ENCODE measurements around the gene TMEM178B. TPM values are rescaled to one million over a fixed set of nuclear protein-coding genes. Genes with fewer than 3 reads are reported as not detected.
"Not testable (repeated sequence)": the region's sequence is repeated elsewhere in the genome, so short reads cannot be mapped to it uniquely, and the experiment has no call there.

TMEM178B gene
- total RNA-seq = 1 to 10 TPM in 2 of 4 donors, under 1 TPM in 2; 0.42 to 2.5 (median 0.92) TPM

DNA sequence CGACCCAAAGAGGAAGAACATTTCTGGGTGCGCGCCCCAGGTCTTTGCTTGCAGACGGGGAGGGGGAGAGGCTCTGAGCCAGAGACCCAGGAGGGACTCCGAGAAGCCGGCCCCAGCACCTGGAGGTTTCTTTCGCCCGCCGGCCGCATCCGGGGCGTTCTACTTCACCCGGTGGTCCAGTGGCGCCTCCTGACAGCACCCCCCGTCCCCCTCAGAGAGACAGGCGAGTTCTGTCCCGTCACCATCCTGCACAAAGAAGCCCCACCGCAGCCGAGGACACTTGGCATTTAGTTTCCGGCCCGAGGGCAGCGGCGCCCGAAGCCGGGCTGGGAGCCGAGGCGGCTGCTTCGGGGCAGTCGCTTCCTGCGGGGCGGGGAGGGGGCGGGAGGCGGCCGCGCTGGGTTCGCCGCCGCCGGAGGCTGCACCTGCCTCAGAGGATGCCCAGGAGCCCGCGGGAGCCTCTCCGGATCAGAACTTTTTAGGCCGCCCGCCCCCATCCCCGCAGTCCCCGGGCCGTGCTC, at the start of gene TMEM178B:
TSS of gene TMEM178B (plus strand) at position 424 of the 521 bp plus-strand sequence.
- Histone ChIP-seq H3K27ac (replicated peaks in 1 of 4) (peak within 1 kb of the TSS in 3 of 4 donors; percentile 51 to 78 (median 53)), H3K9me3 (no peaks in the 10 kb centered on the region), H3K27me3 (peaks cover 0 to 65% (median 16%) of the 10 kb centered on the region in 4 donors), H3K4me1 (peaks cover 21 to 46% (median 43%) of the 10 kb centered on the region in 4 donors), H3K4me3 (peak within 1 kb of the TSS; percentile 59 to 68 (median 62)), H3K36me3 (no peaks in the 10 kb centered on the region)
- intact Hi-C loops (cut with DNase I) = loop anchor here (10.0 kb wide), 1 partner anchor 461 kb away; no protein-coding TSS in a partner anchor
- TF ChIP-seq POLR2AphosphoS5 (IDR thresholded peaks at IDR 0.05) (no peak), EP300 (IDR thresholded peaks at IDR 0.05) (no peak), POLR2A (IDR thresholded peaks at IDR 0.05; ENCODE audit: low read depth) (no peak)
- TF ChIP-seq, protein P1, sequence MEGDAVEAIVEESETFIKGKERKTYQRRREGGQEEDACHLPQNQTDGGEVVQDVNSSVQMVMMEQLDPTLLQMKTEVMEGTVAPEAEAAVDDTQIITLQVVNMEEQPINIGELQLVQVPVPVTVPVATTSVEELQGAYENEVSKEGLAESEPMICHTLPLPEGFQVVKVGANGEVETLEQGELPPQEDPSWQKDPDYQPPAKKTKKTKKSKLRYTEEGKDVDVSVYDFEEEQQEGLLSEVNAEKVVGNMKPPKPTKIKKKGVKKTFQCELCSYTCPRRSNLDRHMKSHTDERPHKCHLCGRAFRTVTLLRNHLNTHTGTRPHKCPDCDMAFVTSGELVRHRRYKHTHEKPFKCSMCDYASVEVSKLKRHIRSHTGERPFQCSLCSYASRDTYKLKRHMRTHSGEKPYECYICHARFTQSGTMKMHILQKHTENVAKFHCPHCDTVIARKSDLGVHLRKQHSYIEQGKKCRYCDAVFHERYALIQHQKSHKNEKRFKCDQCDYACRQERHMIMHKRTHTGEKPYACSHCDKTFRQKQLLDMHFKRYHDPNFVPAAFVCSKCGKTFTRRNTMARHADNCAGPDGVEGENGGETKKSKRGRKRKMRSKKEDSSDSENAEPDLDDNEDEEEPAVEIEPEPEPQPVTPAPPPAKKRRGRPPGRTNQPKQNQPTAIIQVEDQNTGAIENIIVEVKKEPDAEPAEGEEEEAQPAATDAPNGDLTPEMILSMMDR (IDR thresholded peaks at IDR 0.05) = no peak
- WGBS = no CpG with 5 or more reads among the region's 47 CpGs
- DNase-seq (ENCODE audit: extremely low spot score) = no peak

GRCh38 chr7:141024668-141025067, 49.2 kb upstream of the TMEM178B start:
- intact Hi-C loops (cut with DNase I) = no loop called here
- 96% methylated on average over 1 of the region's 1 CpG for WGBS
- DNase-seq (ENCODE audit: extremely low spot score) = no peak

GRCh38 chr7:141027043-141027442, 46.8 kb upstream of the TMEM178B start:
- WGBS = 73% methylated on average over 3 of the region's 3 CpGs
- DNase-seq (ENCODE audit: extremely low spot score) = no peak
- H3K4me3 ChIP-seq = no peak overlapping the region
- H3K4me1 ChIP-seq = no peaks in the 10 kb centered on the region
- H3K9me3 ChIP-seq = peaks cover 0 to 22% (median 8%) of the 10 kb centered on the region in 4 donors
- no peaks in the 10 kb centered on the region for H3K36me3 ChIP-seq
- no peak overlapping the region for H3K27ac ChIP-seq (replicated peaks in 1 of 4)
- TF ChIP-seq EP300 (IDR thresholded peaks at IDR 0.05) = no peak
- TF ChIP-seq, protein P1 (IDR thresholded peaks at IDR 0.05) = no peak
- H3K27me3 ChIP-seq = no peaks in the 10 kb centered on the region
- intact Hi-C loops (cut with DNase I) = no loop called here

More at GRCh38 chr7:141024668-141025067, 49.2 kb upstream of the TMEM178B start:
- H3K27me3 ChIP-seq = no peaks in the 10 kb centered on the region
- TF ChIP-seq POLR2AphosphoS5 (IDR thresholded peaks at IDR 0.05) = no peak
- TF ChIP-seq, protein P1 (IDR thresholded peaks at IDR 0.05) = no peak
- no peak for TF ChIP-seq POLR2A (IDR thresholded peaks at IDR 0.05; ENCODE audit: low read depth)
- no peak for TF ChIP-seq EP300 (IDR thresholded peaks at IDR 0.05)
- H3K36me3 ChIP-seq = no peaks in the 10 kb centered on the region
- H3K4me3 ChIP-seq = no peak overlapping the region
- peaks cover 0 to 22% (median 8%) of the 10 kb centered on the region in 4 donors for H3K9me3 ChIP-seq
- H3K4me1 ChIP-seq = no peaks in the 10 kb centered on the region
- H3K27ac ChIP-seq (replicated peaks in 1 of 4) = no peak overlapping the region

- Histone ChIP-seq H3K9me3 (peaks cover 0 to 21% (median 8%) of the 10 kb centered on the region in 4 donors), H3K36me3 (no peaks in the 10 kb centered on the region), H3K27me3 (no peaks in the 10 kb centered on the region), H3K27ac (replicated peaks in 1 of 4) (no peak overlapping the region), H3K4me3 (no peak overlapping the region), H3K4me1 (no peaks in the 10 kb centered on the region)
- no peak for DNase-seq (ENCODE audit: extremely low spot score)
- intact Hi-C loops (cut with DNase I) = no loop called here
- WGBS = 82% methylated on average over 3 of the region's 3 CpGs
- TF ChIP-seq, protein P1 (IDR thresholded peaks at IDR 0.05) = no peak
- TF ChIP-seq POLR2AphosphoS5 (IDR thresholded peaks at IDR 0.05) (no peak), POLR2A (IDR thresholded peaks at IDR 0.05; ENCODE audit: low read depth) (no peak), EP300 (IDR thresholded peaks at IDR 0.05) (no peak)
These were observed 45.1 kb upstream of the TMEM178B start for GRCh38 chr7:141028767-141029166.

- intact Hi-C loops (cut with DNase I); H3K4me3 ChIP-seq; DNase-seq (ENCODE audit: extremely low spot score); H3K27me3 ChIP-seq; H3K9me3 ChIP-seq; H3K36me3 ChIP-seq; H3K4me1 ChIP-seq; H3K27ac ChIP-seq (replicated peaks in 1 of 4): not testable (repeated sequence)
- WGBS = 80% methylated on average over 30 of the region's 33 CpGs
These were observed 41.1 kb upstream of the TMEM178B start for GRCh38 chr7:141032539-141033323.

- intact Hi-C loops (cut with DNase I); H3K36me3 ChIP-seq; H3K9me3 ChIP-seq; H3K4me1 ChIP-seq; H3K27me3 ChIP-seq; H3K27ac ChIP-seq (replicated peaks in 1 of 4); H3K4me3 ChIP-seq; DNase-seq (ENCODE audit: extremely low spot score): not testable (repeated sequence)
- WGBS = 94% methylated on average over 3 of the region's 3 CpGs
These were observed 35.8 kb upstream of the TMEM178B start for GRCh38 chr7:141038100-141038499.

Measured in esophagus muscularis mucosa (tissue), 4 donors.